Measurements from ENCODE around the gene GLI1.

Gene GLI1

GRCh38 chr12:57461276-57461916, 1.8 kb downstream of the GLI1 start:
- DNase-seq (ENCODE audit: low read depth), result no peak

- no peak for DNase-seq (ENCODE audit: low read depth)
These were observed 2.3 kb downstream of the GLI1 start for GRCh38 chr12:57461917-57462250.

GRCh38 chr12:57462251-57462911, 2.8 kb downstream of the GLI1 start:
- peak; percentile 86 for DNase-seq (ENCODE audit: low read depth)

- no peak for DNase-seq (ENCODE audit: low read depth)
These were observed 3.3 kb downstream of the GLI1 start for GRCh38 chr12:57462912-57463253.

- no peak for DNase-seq (ENCODE audit: low read depth)
These were observed 5.0 kb downstream of the GLI1 start for GRCh38 chr12:57464569-57464968.

GRCh38 chr12:57465030-57465746, 5.6 kb downstream of the GLI1 start:
- DNase-seq (ENCODE audit: low read depth), result no peak

GRCh38 chr12:57465747-57466505, 6.3 kb downstream of the GLI1 start:
- DNase-seq (ENCODE audit: low read depth), result no peak

- no peak for DNase-seq (ENCODE audit: low read depth)
These were observed 7.8 kb downstream of the GLI1 start for GRCh38 chr12:57467212-57467874.

- DNase-seq (ENCODE audit: low read depth), result no peak
These were observed 8.3 kb downstream of the GLI1 start for GRCh38 chr12:57467915-57468314.

GRCh38 chr12:57469296-57470164, 9.9 kb downstream of the GLI1 start:
- DNase-seq (ENCODE audit: low read depth), result no peak

- DNase-seq (ENCODE audit: low read depth), result no peak
These were observed 10.8 kb downstream of the GLI1 start for GRCh38 chr12:57470286-57470969.

GRCh38 chr12:57470970-57471656, 11.5 kb downstream of the GLI1 start:
- DNase-seq (ENCODE audit: low read depth), result no peak

GRCh38 chr12:57471661-57472060, 12.1 kb downstream of the GLI1 start:
- DNase-seq (ENCODE audit: low read depth), result no peak

GRCh38 chr12:57472391-57472790, 12.8 kb downstream of the GLI1 start:
- DNase-seq (ENCODE audit: low read depth), result no peak

GRCh38 chr12:57473392-57473791, 13.8 kb downstream of the GLI1 start:
- DNase-seq (ENCODE audit: low read depth), result no peak

- no peak for DNase-seq (ENCODE audit: low read depth)
These were observed 14.3 kb downstream of the GLI1 start for GRCh38 chr12:57473886-57474285.

- DNase-seq (ENCODE audit: low read depth), result no peak
These were observed 14.8 kb downstream of the GLI1 start for GRCh38 chr12:57474430-57474829.

- DNase-seq (ENCODE audit: low read depth), result no peak
These were observed 15.3 kb downstream of the GLI1 start for GRCh38 chr12:57474862-57475261.

GRCh38 chr12:57475271-57476161, 15.9 kb downstream of the GLI1 start:
- no peak for DNase-seq (ENCODE audit: low read depth)

All from activated T-cell treated with anti-CD3 and anti-CD28 coated beads for 48 hours (primary cell).